Adrenal gland (tissue), 12 donors: ENCODE measurements around the gene LAMA5. TPM values are rescaled to one million over a fixed set of nuclear protein-coding genes. Genes with fewer than 3 reads are reported as not detected.

Experiments used
- DNase-seq, 7 donors: peaks; one replicate each; pipeline ENCODE4 v3.0.0-alpha.2; 2019 to 2020
- H3K27ac ChIP-seq, 5 donors: fragments of 200-600 bp; sonication (generic) in 4 of 5; 1 replicate in 3 of 5; 2 replicates in 2 of 5; pipeline versions ENCODE4 v1.5.1 to v1.8.0; 2016 to 2020; ENCODE audit warnings: mild to moderate bottlenecking in 1 of 5
- H3K27me3 ChIP-seq: fragments of 200-600 bp; 2 replicates; pipeline ENCODE4 v1.8.0; 2021
- H3K36me3 ChIP-seq, 2 donors: fragments of 200-600 bp; replicated peaks in 1 of 2; 1 replicate in 1 of 2; 2 replicates in 1 of 2; pipeline versions ENCODE4 v1.5.1 to v1.8.0; 2018 to 2022
- H3K4me1 ChIP-seq, 2 donors: fragments of 200-600 bp; replicated peaks in 1 of 2; 1 replicate in 1 of 2; 2 replicates in 1 of 2; pipeline versions ENCODE4 v1.5.1 to v1.8.0; 2018 to 2021
- H3K4me3 ChIP-seq, 4 donors: fragments of 200-600 bp; sonication (generic) in 3 of 4; one replicate each; pipeline ENCODE4 v1.5.1; 2016 to 2018
- H3K9me3 ChIP-seq, 3 donors: fragments of 200-600 bp; sonication (generic) in 1 of 3; replicated peaks in 1 of 3; 1 replicate in 2 of 3; 2 replicates in 1 of 3; pipeline versions ENCODE4 v1.5.1 to v1.8.0; 2016 to 2021
- CTCF ChIP-seq, 6 experiments: fragments of 450-650 bp in 4 of 6; fragments of 200-600 bp in 2 of 6; sonication (generic) in 1 of 6; IDR thresholded peaks; 1 replicate in 5 of 6; 2 replicates in 1 of 6; pipeline versions ENCODE4 v1.5.1 to v1.8.0; 2016 to 2021; ENCODE audit warnings: antibody characterized with exemption in 6 of 6, mild to moderate bottlenecking in 2 of 6, moderate library complexity in 1 of 6
- POLR2A ChIP-seq, 2 donors: fragments of 450-650 bp; IDR thresholded peaks; one replicate each; pipeline ENCODE4 v1.6.1; 2017; ENCODE audit warnings: antibody characterized with exemption in 2 of 2, mild to moderate bottlenecking in 2 of 2, moderate library complexity in 1 of 2
- WGBS, 4 donors: extraction: QIAGEN DNeasy Blood & Tissue Kit in 2 of 4; methylation state at CpG; one replicate each; pipeline versions ENCODE4 v1.1.5 to v1.1.7; 2013 to 2017; 5-methylcytosine and 5-hydroxymethylcytosine counted together
- intact Hi-C, 2 donors: fragments of 100-400 bp; cut with DNase I; formaldehyde crosslinking; loops; one replicate each; pipeline versions ENCODE4 v1.14.1 to v1.15.0; 2022 to 2023
- polyA plus RNA-seq, 3 donors: library from polyadenylated mRNA; stranded (reverse); fragments of 200-250 nt in 2 of 3; fragments of 350-450 nt in 1 of 3; fragmentation: Illumina TruSeq in 1 of 3; extraction: RNeasy Lipid Tissue Mini Kit (QIAGEN cat#74804) in 1 of 3; gene quantifications; one replicate each; pipeline ENCODE4 v1.2.3, GENCODE V29; 2013 to 2014
- total RNA-seq, 9 donors: library from RNA; depleted of rRNA in 4 of 9; stranded (reverse); fragments of >200 nt in 4 of 9; fragments of 120-200 nt in 1 of 9; fragmentation: NEBNext Ultra II Directional in 1 of 9; extraction: Animal tissue kit (Norgen Biotek cat#: 25700) in 1 of 9; gene quantifications; one replicate each; pipeline versions ENCODE4 v1.1.0 to v1.2.4, GENCODE V29; 2013 to 2023
- donor health status: healthy with polysubstance abuse.
- donor health status: Bipolar disorder and iron deficiency.
- donor health status: DM: yes; HTN: yes; CAD: no.
- donor health status: DM: no; HTN: no; CAD: no.
- donor health status: DM: no; HTN: no; CAD: no.
- donor health status: DM: yes; HTN: yes; CAD: no.

Gene LAMA5
- total and polyA plus RNA-seq, 12 donors: 2.0 to 537 (median 100) TPM

DNA sequence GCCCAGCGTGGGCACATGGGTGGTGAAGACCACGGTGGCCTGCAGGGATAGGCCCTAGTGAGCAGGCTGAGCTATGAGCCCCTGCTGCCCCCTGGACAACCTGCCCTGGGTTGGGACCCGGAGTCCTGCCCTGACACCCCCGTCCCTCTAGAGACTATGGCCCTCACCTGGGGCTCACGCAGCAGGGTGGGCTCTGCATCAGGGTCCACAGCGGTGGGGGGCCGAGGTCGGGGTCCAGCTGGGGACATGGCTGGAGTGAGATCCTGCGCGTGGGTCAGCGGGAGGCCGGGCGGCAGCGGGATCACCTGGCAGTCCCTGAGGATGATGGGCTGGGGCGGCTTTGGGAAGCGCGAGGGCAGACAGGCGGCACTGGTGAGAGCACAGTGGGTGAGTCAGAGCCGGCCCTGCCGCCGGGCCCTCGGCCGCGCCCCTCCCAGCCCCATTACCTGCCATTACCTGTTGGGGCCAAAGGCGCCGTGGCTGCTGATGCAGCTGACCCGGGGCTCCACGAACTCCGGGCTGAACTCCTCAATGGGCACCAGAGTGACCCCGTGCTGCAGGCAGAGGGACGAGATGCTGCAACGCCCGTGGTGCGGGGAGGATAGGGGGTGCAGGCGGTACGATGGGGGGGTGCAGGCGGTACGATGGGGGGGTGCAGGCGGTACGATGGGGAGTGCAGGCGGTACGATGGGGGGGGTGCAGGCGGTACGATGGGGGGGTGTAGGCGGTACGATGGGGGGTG lies 36.4 kb downstream of the LAMA5 start:
- 86 to 99% (median 94%) methylated on average over 19 to 46 of the region's 46 CpGs for WGBS, 4 donors
- intact Hi-C loops: no loop called here
- no peak for TF ChIP-seq POLR2A (IDR thresholded peaks at IDR 0.05)
- no peak for TF ChIP-seq CTCF (IDR thresholded peaks at IDR 0.05)
- no peak overlapping the region for H3K27ac ChIP-seq
- peaks cover 0 to 83% of the 10 kb centered on the region in 2 donors for H3K36me3 ChIP-seq
- no peaks in the 10 kb centered on the region for H3K27me3 ChIP-seq
- H3K9me3 ChIP-seq: no peaks in the 10 kb centered on the region
- H3K4me3 ChIP-seq: no peak overlapping the region
- DNase-seq: no peak
- no peaks in the 10 kb centered on the region for H3K4me1 ChIP-seq

GRCh38 chr20:62329389-62330377 lies 37.4 kb downstream of the LAMA5 start:
- 87 to 96% (median 94%) methylated on average over 14 to 37 of the region's 37 CpGs for WGBS, 4 donors
- H3K4me3 ChIP-seq: no peak overlapping the region
- peaks cover 0 to 91% of the 10 kb centered on the region in 2 donors for H3K36me3 ChIP-seq
- H3K27ac ChIP-seq: no peak overlapping the region
- no peaks in the 10 kb centered on the region for H3K4me1 ChIP-seq
- intact Hi-C loops: no loop called here
- no peaks in the 10 kb centered on the region for H3K27me3 ChIP-seq
- H3K9me3 ChIP-seq: no peaks in the 10 kb centered on the region
- TF ChIP-seq CTCF (IDR thresholded peaks at IDR 0.05) (no peak), POLR2A (IDR thresholded peaks at IDR 0.05) (no peak)
- no peak for DNase-seq

DNA sequence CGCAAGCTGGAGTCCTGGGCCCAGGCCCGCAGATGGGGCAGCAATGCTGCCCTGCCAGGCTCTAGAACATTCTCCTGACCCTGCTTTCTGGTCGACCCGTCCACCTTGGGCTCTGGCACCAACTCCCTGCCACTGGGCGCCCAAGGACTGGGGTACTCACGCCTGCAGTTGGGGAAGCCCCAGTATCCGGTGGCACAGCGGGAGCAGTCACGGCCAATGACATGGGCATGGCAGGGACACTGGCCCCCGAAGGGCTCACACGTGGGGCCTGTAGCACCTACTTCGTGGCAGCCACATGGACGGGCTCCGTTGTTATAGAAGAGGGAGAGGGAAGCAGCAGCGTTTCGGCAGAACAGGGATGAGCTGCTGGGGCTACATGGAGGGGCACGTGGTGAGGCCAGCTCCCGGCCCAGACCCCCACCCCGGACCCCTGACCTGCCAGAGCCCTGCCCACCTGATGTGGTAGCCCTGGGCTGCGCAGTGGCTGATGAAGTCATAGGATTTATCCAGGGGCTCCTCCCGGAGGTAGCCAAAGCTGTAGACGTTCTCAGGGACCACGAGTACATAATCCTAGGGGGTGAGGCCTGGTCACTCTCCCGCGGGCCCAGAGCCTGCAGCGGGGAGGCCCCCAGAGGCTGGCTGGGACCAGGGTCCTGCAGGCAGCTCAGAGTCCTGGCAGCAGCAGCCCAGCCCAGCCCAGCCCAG lies 38.3 kb downstream of the LAMA5 start:
- intact Hi-C loops: no loop called here

More for the DNA sequence above, 38.3 kb downstream of the LAMA5 start:
- H3K9me3 ChIP-seq: no peaks in the 10 kb centered on the region
- H3K27me3 ChIP-seq: no peaks in the 10 kb centered on the region
- no peak overlapping the region for H3K4me3 ChIP-seq
- DNase-seq: no peak
- H3K27ac ChIP-seq: no peak overlapping the region
- H3K4me1 ChIP-seq: no peaks in the 10 kb centered on the region
- peaks cover 0 to 93% of the 10 kb centered on the region in 2 donors for H3K36me3 ChIP-seq
- WGBS, 4 donors: 70 to 97% (median 93%) methylated on average over 4 to 26 of the region's 26 CpGs
- TF ChIP-seq POLR2A (IDR thresholded peaks at IDR 0.05): no peak
- TF ChIP-seq CTCF (IDR thresholded peaks at IDR 0.05): no peak
